Measurements from ENCODE around the gene KAT14.
"Not testable (repeated sequence)": the region's sequence is repeated elsewhere in the genome, so short reads cannot be mapped to it uniquely, and the experiment has no call there.

Gene KAT14

GRCh38 chr20:18224968-18225568 lies 87.4 kb downstream of the KAT14 start:
- no peak for DNase-seq

GRCh38 chr20:18225632-18226031 lies 88.0 kb downstream of the KAT14 start:
- no peak for DNase-seq

- DNase-seq = not testable (repeated sequence)
Observed at GRCh38 chr20:18226741-18227140, 89.1 kb downstream of the KAT14 start.

GRCh38 chr20:18233408-18233943 lies 95.8 kb downstream of the KAT14 start:
- DNase-seq = no peak

All from effector CD4-positive, alpha-beta T cell (primary cell).